ENCODE results near the gene MAP3K12. TPM values are rescaled to one million over a fixed set of nuclear protein-coding genes. Genes with fewer than 3 reads are reported as not detected.

MAP3K12 gene
- total and polyA plus RNA-seq, 10 of the 15 experiments (the other 5 are each of a cell fraction or from before 2014, with no cell fraction given) = 0.45 to 14.9 (median 6.9) TPM

DNA sequence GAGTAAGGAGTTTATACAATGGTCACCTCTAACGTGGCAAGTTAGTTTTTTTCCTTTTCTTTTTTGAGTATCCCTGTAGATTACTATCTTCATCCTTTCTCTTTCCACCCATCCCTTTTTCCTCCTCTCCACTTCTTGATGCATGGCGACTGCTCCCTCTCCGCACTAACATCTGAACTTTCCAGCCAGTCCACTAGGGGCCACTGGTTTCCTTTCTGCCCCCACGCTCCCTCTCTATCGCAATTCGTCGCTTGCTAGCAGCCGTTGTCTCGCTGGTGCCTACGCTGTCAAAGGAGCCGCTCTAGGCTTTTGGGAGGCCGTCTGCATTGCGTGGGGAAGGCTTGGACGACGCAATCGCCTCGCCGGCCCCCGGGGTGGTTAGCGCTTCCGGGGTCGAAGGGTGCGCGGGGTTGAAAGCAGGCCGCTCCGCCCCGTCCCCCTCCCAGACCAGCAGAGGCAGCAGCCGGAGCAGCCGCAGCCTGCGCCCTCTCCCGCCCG lies 47.5 kb downstream of the MAP3K12 start, which contains the start of gene PCBP2 (continued):
- TF ChIP-seq, protein P1, sequence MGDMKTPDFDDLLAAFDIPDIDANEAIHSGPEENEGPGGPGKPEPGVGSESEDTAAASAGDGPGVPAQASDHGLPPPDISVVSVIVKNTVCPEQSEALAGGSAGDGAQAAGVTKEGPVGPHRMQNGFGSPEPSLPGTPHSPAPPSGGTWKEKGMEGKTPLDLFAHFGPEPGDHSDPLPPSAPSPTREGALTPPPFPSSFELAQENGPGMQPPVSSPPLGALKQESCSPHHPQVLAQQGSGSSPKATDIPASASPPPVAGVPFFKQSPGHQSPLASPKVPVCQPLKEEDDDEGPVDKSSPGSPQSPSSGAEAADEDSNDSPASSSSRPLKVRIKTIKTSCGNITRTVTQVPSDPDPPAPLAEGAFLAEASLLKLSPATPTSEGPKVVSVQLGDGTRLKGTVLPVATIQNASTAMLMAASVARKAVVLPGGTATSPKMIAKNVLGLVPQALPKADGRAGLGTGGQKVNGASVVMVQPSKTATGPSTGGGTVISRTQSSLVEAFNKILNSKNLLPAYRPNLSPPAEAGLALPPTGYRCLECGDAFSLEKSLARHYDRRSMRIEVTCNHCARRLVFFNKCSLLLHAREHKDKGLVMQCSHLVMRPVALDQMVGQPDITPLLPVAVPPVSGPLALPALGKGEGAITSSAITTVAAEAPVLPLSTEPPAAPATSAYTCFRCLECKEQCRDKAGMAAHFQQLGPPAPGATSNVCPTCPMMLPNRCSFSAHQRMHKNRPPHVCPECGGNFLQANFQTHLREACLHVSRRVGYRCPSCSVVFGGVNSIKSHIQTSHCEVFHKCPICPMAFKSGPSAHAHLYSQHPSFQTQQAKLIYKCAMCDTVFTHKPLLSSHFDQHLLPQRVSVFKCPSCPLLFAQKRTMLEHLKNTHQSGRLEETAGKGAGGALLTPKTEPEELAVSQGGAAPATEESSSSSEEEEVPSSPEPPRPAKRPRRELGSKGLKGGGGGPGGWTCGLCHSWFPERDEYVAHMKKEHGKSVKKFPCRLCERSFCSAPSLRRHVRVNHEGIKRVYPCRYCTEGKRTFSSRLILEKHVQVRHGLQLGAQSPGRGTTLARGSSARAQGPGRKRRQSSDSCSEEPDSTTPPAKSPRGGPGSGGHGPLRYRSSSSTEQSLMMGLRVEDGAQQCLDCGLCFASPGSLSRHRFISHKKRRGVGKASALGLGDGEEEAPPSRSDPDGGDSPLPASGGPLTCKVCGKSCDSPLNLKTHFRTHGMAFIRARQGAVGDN (IDR thresholded peaks at IDR 0.05) = no peak
- TF ChIP-seq, protein P2, sequence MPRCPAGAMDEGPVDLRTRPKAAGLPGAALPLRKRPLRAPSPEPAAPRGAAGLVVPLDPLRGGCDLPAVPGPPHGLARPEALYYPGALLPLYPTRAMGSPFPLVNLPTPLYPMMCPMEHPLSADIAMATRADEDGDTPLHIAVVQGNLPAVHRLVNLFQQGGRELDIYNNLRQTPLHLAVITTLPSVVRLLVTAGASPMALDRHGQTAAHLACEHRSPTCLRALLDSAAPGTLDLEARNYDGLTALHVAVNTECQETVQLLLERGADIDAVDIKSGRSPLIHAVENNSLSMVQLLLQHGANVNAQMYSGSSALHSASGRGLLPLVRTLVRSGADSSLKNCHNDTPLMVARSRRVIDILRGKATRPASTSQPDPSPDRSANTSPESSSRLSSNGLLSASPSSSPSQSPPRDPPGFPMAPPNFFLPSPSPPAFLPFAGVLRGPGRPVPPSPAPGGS (IDR thresholded peaks at IDR 0.05; ENCODE audit: borderline replicate concordance, insufficient read depth, low read depth, low read length, poor library complexity, severe bottlenecking) = peak; percentile 78
- TF ChIP-seq MTA2 (IDR thresholded peaks at IDR 0.05; ENCODE audit: low read depth) (peak; percentile 92), MTA3 (IDR thresholded peaks at IDR 0.05; ENCODE audit: borderline replicate concordance, low read length) (no peak), ZBED1 (IDR thresholded peaks at IDR 0.05; ENCODE audit: borderline replicate concordance) (no peak), SREBF1 (IDR thresholded peaks at IDR 0.05; ENCODE audit: low read length) (peak; percentile 85), RAD51 (IDR thresholded peaks at IDR 0.05) (peak; percentile 31; the same call in 1 of the 2 replicates), CEBPB (IDR thresholded peaks at IDR 0.05; ENCODE audit: borderline replicate concordance in 1 of 2, low read depth in 2 of 2, low read length in 2 of 2) (0 out of 4 replicates have a peak, but pooled peaks of 1 of the 2 experiments have one; percentile 43), RUNX3 (IDR thresholded peaks at IDR 0.05; ENCODE audit: low read length) (peak; percentile 33), NBN (IDR thresholded peaks at IDR 0.05) (peak; percentile 99), GATAD2B (conservative IDR thresholded peaks at IDR 0.05; ENCODE audit: low read depth) (no peak), CHD1 (IDR thresholded peaks at IDR 0.05; ENCODE audit: low read depth, low read length) (no peak), GABPA (IDR thresholded peaks at IDR 0.05; ENCODE audit: low read depth) (peak; percentile 91), HDAC6 (IDR thresholded peaks at IDR 0.05; ENCODE audit: unreplicated experiment) (no peak), RAD21 (IDR thresholded peaks at IDR 0.05; ENCODE audit: insufficient read depth, low read depth, low read length) (no peak), NR2C1 (IDR thresholded peaks at IDR 0.05) (peak; percentile 100), NRF1 (conservative IDR thresholded peaks at IDR 0.05; ENCODE audit: low read depth, low read length) (peak; percentile 5; the same call in 1 of the 2 replicates)
- TF ChIP-seq, protein P3, sequence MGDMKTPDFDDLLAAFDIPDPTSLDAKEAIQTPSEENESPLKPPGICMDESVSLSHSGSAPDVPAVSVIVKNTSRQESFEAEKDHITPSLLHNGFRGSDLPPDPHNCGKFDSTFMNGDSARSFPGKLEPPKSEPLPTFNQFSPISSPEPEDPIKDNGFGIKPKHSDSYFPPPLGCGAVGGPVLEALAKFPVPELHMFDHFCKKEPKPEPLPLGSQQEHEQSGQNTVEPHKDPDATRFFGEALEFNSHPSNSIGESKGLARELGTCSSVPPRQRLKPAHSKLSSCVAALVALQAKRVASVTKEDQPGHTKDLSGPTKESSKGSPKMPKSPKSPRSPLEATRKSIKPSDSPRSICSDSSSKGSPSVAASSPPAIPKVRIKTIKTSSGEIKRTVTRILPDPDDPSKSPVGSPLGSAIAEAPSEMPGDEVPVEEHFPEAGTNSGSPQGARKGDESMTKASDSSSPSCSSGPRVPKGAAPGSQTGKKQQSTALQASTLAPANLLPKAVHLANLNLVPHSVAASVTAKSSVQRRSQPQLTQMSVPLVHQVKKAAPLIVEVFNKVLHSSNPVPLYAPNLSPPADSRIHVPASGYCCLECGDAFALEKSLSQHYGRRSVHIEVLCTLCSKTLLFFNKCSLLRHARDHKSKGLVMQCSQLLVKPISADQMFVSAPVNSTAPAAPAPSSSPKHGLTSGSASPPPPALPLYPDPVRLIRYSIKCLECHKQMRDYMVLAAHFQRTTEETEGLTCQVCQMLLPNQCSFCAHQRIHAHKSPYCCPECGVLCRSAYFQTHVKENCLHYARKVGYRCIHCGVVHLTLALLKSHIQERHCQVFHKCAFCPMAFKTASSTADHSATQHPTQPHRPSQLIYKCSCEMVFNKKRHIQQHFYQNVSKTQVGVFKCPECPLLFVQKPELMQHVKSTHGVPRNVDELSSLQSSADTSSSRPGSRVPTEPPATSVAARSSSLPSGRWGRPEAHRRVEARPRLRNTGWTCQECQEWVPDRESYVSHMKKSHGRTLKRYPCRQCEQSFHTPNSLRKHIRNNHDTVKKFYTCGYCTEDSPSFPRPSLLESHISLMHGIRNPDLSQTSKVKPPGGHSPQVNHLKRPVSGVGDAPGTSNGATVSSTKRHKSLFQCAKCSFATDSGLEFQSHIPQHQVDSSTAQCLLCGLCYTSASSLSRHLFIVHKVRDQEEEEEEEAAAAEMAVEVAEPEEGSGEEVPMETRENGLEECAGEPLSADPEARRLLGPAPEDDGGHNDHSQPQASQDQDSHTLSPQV (IDR thresholded peaks at IDR 0.05) = 0 out of 2 replicates have a peak, but pooled peaks have one; percentile 41
- TF ChIP-seq, protein P4, sequence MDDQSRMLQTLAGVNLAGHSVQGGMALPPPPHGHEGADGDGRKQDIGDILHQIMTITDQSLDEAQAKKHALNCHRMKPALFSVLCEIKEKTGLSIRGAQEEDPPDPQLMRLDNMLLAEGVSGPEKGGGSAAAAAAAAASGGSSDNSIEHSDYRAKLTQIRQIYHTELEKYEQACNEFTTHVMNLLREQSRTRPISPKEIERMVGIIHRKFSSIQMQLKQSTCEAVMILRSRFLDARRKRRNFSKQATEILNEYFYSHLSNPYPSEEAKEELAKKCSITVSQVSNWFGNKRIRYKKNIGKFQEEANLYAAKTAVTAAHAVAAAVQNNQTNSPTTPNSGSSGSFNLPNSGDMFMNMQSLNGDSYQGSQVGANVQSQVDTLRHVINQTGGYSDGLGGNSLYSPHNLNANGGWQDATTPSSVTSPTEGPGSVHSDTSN (IDR thresholded peaks at IDR 0.05; ENCODE audit: insufficient replicate concordance, low read depth, low read length) = peak; percentile 47
